Stomach (tissue), 4 donors: ENCODE measurements around the gene GADD45G.

Experiments used
- CTCF ChIP-seq, 7 experiments: fragments of 450-650 bp in 4 of 7; fragments of 200-600 bp in 3 of 7; sonication (generic) in 3 of 7; IDR thresholded peaks; one replicate each; pipeline ENCODE4 v1.5.1; 2016 to 2019; ENCODE audit warnings: antibody characterized with exemption in 7 of 7, control low read depth in 2 of 7, mild to moderate bottlenecking in 1 of 7
- POLR2A ChIP-seq, 4 donors: fragments of 450-650 bp; IDR thresholded peaks; one replicate each; pipeline ENCODE4 v1.6.1; 2016; ENCODE audit warnings: antibody characterized with exemption in 4 of 4, control low read depth in 2 of 4, mild to moderate bottlenecking in 1 of 4, moderate library complexity in 1 of 4
- POLR2AphosphoS5 ChIP-seq, 3 donors: sonication (generic); formaldehyde crosslinking; IDR thresholded peaks; one replicate each; pipeline ENCODE4 v1.6.1; 2016; ENCODE audit warnings: antibody characterized with exemption in 3 of 3

- no peak for TF ChIP-seq CTCF (IDR thresholded peaks at IDR 0.05)
- TF ChIP-seq POLR2AphosphoS5 (IDR thresholded peaks at IDR 0.05), result no peak
- TF ChIP-seq POLR2A (IDR thresholded peaks at IDR 0.05), result no peak
These were observed 38.0 kb downstream of the GADD45G start for GRCh38 chr9:89642789-89643188.
